ENCODE results near the gene C1S.
"Not testable (repeated sequence)": the region's sequence is repeated elsewhere in the genome, so short reads cannot be mapped to it uniquely, and the experiment has no call there.

The C1S gene

DNA sequence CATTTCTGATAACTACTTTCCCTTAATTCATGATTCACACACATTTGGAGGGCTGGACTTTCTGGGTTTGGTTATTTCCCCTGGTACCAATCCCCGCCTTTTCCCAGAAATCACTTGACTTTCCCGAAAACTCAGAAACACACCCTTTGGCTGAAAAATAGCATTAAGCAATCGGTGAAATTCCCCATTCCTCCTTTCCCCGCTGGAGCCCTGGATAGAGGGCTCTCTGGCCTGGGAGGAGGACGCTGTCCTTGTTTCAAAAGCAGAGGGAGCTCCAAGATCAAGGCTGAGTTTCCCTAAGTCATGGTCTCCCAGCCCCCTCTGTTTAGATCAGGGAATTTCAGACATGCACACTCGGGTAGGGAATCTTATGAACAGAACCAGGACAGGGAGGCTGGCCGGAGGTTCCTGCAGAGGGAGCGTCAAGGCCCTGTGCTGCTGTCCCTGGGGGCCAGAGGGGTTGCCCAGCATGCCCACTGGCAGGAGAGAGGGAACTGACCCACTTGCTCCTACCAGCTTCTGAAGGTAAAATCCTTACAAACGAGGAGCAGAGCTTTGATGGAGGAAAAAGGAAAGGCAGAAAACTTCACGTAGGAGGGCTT is at the start of gene C1S:
Gene C1S, plus strand, starts transcription at position 366 of the 602 bp plus-strand sequence. CDS start 1,195 bp downstream, outside the sequence.
- DNase-seq: no peak

DNA sequence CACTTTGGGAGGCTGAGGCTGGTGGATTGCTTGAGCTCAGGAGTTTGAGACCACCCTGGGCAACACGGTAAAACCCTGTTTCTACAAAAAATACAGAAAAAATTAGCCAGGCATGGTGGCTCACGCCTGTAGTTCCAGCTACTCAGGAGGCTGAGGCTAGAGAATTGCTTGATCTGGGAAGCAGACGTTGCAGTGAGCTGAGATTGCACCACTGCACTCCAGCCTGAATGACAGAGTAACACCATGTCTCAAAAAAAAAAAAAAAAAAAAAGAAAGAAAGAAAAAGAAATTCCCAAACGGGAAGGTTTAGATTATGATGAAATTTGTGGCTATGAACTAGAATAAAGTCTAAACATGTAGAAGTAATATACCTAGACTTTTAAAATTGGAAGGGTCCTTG is 49.1 kb upstream of the C1S start:
- DNase-seq: not testable (repeated sequence)

DNA sequence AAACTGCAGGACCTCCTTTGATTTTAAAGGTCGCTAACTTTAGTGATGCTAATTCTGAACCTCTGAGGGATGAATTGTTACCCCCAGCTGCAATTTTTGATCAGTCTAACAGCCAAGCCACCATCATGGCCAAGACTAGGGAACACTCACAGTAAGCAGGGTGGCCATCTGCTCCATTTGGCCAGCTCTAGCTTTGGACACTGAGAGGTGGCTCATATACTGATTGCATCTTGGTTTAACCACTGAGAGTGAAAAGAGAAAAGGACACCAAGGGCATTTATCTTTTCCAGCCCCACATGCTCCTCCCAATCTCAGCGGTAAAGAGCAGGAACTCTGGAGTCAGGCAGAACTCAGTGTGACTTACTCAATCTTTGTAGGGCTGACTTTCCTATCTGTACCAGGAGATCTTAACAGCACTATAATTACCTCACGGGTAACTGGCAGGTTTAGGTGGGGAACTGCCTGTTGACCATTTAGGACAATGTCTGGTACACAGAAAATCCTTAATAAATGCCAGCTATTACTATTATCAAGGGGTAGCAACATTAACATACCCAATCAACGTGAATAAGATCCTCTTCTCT is 48.4 kb upstream of the C1S start:
- no peak for DNase-seq

DNA sequence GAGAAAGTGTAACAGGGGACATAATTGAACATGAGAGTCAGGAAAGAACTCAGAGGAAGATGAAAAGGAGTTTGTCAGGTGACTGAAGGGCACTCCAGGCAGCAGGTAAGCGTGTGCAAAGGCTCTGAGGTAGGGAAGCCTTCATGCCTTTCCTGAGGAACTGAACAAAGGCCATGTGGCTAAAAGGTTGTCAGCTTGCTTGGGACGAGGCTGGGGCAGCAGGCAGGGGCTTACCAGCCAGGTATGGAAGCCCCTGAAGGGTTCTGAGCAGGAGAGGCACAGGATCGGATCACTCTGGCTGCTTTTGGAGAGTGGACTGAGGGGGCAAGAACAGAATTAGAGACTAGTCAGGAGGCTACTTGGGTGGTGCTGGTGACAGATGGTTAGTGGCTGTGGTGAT is 47.4 kb upstream of the C1S start:
- DNase-seq: no peak

DNA sequence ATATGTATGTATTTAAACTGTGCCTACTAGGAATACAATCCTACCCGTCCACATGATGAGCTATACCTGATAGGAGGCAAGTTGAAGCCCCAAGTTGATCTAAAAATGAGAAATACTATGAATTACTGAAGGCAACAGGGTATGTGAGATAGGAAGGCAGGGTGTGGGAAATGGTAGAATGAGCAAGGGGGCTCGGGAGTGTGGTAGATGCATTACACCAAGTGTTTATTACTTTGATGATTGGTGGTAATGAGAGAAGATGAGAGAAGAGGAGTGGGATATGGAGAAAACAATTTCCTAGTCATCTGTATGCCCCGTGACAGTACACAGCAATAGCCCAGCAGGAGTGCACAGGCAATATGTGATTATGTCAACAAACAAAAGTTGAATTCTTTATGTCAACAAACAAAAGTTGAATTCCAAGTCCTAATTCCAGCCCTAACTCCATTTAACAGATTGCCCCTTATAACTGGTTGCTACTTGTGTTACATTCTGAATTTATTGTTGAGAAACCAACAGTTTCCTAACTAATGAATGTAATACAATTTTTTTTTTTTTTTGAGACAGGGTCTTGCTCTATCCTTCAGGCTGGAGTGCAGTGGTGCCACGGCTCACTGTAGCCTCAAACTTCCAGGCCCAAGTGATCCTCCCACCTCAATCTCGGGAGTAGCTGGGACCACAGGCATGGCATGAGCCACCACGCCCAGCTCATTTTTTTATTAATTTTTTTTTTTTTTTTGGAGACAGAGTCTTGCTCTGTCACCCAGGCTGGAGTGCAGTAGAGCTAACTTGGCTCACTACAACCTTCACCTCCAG is 44.8 kb upstream of the C1S start:
- no peak for DNase-seq

DNA sequence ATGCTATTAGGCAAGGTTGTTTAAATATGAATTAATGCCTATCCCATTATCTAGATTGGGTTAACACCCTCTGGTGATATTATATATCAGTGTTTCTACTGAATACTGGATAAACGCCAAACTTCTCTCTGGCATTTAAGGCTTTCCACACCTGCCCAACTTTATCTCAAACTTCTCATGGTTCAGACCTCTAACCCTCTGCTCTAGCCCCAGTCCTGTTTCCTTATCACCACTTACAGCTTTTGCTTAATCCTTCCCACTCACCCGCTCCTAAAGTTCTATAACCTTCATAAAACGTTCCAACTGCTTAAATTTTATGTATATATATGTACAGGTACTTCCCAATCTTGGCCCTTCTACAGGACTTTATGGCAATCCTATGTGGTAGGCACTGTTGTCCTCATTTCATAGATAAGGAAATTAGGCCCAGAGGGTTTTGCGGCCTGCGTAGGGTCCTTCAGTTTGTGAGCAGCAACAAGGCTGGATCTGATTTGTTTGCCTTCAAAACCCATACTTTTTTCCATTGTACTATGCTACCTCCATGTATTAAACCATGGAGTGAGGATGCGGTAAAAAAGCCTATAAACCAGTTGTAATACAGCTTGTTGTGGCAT is 43.5 kb upstream of the C1S start:
- DNase-seq: no peak

DNA sequence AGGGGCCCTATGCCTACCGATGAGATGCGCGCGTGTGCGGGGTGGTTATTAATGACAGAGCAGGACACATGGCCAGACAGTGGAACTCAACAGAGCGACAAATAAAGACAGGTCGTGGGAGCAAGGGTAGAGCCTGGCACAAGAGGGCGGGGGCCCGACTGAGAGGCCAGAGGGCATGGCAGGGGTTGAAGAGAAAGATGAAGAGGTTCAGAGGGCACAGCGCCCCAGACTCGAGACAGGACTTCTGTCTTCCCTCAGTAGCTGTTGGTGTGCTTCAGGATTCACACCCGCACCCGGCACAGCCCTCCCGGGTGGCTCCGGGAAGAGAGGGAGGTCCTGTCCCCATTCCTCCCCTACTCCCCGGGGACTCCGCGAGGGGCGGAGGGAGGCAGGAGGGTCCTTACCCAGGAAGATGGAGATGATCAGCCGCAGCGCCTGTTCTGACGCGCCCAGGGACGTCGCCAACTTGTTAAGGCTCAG is 42.6 kb upstream of the C1S start:
- no peak for DNase-seq

DNA sequence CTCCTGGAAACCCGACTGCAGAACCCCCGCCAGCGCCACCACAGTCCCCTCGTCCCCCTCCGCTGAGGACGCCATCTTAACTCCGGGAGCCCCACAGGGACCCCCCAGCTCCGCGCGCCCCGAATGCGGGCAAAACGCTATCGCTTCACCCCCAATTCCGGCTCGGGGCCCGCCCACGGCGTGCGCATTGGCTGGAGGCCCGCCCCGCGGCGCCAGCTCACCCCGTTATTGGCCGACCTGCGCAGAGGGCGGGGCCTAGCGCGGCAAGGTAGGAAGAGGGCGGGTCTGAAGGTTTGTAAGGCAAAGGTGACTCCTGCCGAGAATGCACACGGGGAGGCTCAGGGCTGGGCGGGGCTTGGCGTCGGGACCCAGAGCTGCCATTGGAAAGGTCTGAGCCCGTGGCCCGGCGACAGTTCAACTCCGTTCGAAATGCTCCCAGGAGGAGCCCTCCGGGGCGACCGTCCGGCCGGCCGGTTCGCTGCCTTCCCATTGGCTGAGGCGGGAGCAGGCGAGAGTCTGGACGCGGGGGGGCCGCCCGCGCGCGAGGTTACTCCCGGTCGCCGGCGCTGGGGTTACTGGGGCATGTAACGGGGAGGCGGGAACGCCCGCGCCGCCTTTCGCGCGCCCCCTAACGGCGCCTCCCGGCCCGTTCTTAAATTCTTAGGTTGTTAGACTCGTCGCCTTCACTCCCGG is 42.0 kb upstream of the C1S start, which contains the start of gene LPCAT3:
Gene LPCAT3, minus strand, starts transcription at position 127 of the 693 bp plus-strand sequence. Its CDS starts 52 bp downstream, at position 75.
- DNase-seq: peak; percentile 98

DNA sequence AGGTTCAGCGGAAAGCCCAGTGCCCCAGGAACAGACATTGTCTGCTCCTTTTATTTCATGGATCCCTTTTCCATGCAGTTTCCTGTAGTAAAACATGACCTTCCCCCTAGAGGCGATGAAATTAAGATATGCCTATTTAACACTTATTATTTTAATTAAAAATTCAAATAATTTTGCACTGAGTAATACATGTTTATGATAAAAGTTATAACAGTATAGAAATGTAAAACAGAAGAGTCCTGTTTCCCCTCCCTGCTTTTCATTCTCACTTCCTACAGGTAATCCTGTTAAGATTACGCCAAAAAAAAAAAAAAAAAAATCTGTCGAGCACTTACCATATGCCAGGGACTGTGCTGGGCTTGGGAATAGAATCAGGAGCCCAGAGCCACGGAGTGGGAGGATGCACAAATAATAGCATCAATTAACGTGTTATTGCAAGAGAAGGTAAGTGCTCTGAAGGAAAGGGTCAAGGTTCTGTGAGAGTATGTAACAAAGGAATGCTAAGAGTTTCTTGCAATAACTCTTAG is 41.4 kb upstream of the C1S start:
- no peak for DNase-seq

DNA sequence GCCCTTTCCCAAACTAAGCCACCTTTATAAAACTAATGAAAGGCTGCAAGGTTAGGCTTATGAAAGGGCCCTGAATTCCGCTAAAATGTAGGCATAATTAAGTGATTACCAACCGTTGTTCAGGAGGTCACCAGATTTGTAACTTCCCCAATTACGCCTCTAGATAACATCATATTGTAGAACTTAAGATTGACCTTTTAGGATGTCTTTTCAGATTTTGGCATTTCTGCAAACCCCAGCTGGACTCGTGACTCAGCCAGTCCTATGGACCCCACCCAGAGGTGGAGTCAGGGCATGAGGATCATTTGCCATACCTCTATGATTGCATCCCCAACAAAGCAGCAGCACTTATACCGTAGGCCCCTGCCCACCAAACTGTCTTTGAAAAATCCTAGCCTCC is 38.6 kb upstream of the C1S start:
- no peak for DNase-seq

DNA sequence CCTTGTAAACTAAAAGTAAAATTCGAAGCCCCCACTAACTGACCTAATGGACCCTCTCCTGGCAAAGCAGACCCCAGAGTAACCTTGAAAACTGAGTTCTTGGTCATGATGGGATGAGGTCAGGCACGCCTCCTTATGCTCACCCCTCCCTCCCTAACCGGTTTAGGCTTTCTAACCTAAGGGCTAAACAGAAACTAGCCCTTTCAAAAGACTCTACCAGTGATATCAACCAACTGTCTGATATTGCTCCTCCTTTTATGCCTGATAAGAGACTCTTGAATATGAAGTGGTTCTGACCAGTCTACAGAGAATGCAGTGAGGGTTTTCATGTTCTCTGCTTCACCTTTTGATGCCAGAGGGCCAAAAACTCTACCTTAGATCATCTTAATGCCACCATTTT is 37.4 kb upstream of the C1S start:
- DNase-seq: no peak

DNA sequence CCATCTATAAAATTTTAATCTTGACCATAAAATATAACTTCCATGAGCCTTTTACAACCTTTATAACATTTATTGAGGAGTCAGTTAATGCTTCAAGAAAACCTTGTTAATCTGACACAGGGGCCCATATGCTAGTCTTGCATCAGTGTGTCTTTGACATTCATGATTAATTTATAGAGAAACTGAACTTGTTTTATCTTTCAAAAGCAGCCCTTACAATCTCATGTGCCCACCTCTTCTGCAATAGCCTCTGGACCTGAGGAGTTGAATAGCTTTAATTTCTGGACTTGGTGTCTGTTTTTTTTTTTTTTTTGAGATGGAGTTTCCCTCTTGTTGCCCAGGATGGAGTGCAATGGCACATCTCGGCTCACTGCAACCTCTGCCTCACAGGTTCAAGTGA is 33.7 kb upstream of the C1S start:
- DNase-seq: no peak

DNA sequence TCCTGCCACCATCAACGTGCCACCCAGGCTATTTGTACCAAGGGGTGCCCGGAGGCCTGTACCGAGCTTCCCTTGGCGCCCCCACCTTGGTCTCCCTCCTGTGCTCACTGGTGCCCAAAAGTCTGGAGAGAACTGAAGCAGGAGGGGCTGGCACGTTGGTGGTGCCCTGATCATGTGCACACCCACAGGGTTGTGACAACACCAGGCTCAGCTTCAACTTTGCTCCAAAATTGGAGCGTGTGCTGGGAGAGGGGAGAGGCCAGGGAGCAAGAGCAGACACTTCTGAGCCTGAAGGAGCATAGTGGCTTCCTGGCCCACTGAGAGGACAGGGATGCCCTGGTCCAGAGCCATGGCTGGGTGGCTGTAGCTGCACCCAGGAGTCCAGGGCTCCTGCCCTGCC is 29.2 kb upstream of the C1S start:
- DNase-seq: no peak

DNA sequence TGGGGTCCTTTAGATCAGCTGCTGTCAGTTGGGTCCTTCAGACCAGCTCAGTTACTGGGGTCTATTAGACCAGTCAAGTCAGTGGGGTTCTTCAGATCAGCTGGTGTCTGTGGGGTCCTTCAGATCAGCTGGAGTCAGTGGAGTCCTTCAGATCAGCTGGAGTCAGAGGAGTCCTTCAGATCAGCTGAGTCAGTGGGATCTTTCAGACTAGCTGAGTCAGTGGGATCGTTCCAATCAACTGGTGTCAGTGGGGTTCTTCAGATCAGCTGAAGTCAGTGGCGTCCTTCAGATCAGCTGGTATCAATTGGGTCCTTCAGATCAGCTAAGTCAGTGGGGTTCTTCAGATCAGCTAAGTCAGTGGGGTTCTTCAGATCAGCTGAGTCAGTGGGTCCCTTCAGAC is 27.5 kb upstream of the C1S start:
- no peak for DNase-seq

DNA sequence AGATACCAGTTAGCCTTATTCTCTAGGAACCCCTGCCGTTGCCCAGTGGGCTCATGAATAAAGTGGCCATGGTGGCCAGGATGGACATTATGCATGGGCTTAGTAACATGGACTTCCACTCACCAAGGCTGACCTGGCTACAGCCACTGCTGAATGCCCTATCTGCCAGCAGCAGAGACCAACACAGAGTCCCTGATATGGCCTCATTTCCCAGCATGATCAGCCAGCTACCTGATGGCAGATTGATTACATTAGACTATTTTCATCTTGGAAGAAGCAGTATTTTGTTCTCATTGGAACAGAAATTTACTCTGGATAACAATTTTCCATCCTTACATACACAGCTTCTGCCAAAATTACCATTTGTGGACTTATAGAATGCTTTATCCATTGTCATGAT is 26.1 kb upstream of the C1S start:
- no peak for DNase-seq

DNA sequence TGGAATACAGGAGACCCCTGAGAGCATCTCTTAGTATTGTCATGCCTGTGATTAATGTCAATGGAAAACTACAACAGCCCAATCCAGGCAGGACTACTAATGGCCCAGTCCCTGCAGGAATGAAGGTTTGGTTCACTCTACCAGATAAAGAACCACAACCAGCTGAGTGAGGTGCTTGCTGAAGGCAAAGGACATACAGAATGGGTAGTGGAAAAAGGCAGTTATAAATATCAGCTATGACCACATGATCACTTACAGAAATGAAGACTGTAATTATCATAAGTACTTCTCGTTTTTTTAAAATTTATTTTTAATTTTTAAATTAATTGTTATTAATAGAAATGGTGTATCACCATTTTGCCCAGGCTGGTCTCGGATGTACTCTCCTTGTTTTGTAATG is 25.1 kb upstream of the C1S start:
- no peak for DNase-seq

DNA sequence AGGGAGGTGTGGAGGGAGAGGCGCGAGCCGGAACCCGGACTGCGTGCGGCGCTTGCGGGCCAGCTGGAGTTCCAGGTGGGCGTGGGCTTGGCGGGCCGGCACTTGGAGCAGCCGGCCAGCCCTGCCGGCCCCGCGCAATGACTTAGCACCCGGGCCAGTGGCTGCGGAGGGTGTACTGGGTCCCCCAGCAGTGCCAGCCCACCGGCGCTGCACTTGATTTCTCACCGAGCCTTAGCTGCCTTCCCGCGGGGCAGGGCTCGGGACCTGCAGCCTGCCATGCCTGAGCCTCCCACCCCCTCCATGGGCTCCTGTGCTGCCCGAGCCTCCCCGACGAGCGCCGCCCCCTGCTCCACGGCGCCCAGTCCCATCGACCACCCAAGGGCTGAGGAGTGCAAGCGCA is 23.1 kb upstream of the C1S start:
- DNase-seq: not testable (repeated sequence)

DNA sequence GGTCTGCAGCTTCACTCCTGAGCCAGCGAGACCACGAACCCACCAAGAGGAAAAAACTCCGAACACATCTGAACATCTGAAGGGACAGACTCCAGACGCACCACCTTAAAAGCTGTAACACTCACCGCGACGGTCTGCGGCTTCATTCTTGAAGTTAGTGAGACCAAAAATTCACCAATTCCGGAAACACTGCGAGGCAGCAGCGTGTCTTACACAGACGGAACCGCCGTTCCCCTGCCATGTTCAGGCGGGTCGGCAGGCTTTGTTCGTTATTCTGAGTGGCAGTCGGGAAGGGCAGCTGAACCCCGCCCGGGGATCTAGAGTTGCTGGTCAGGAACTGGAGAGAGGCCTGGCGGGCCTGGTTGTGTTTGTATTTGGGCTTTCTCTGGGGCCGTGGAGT is 21.9 kb upstream of the C1S start:
- DNase-seq: no peak

DNA sequence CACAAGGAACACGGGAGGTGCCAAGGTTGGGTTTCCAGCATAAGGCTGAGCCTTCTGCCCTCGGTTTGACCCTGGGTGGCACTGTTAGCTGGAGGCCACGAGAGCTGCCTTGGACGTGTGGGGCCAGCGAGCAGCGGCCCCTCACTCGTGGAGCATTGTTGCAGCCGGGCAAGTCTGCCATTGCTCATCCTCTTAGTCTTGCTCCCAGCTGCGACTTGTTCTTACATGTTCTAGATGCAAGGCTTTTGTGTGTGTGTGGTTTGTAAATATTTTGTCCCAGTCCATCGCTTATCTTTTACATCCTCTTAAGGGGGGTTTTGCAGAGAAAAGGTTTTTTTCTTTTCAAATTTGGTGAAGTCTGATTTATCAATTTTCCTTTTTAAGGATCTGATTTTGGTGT is 21.1 kb upstream of the C1S start:
- DNase-seq: no peak

DNA sequence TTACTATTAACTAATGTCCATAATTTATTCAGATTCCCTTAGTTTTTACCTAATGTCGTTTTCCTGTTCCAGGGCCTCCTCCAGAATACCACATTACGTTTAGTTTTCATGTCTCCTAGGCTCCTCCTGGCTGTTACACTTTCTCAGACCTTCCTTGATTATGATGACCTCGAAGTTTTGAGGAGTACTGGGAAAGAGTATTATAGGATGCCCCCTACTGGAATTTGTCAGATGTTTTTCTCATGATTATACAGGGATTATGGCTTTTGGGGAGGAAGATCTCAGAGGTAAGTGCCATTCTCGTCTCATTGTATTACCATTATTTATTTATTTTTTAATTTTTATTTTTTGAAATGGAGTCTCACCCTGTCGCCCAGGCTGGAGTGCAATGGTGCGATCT is 17.7 kb upstream of the C1S start:
- no peak for DNase-seq

DNA sequence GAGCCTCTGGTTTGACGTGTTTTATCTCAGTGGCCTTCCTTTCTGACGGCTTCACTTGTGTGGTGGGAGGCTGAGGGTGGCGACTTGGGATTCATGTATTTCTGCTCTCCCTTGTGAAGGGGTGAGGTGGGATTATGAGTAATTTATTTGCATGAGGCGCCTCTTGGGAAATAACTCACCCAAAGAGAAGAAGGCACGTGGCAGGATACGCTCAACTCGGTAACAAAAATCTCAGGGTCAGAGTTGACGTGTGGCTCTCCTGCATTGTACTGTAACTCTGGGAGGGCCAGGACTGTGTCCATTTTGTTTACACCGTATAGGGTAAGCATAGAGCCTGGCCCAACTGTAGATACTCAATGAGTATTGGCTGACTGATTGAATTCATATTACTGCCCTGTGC is 14.6 kb upstream of the C1S start:
- no peak for DNase-seq

DNA sequence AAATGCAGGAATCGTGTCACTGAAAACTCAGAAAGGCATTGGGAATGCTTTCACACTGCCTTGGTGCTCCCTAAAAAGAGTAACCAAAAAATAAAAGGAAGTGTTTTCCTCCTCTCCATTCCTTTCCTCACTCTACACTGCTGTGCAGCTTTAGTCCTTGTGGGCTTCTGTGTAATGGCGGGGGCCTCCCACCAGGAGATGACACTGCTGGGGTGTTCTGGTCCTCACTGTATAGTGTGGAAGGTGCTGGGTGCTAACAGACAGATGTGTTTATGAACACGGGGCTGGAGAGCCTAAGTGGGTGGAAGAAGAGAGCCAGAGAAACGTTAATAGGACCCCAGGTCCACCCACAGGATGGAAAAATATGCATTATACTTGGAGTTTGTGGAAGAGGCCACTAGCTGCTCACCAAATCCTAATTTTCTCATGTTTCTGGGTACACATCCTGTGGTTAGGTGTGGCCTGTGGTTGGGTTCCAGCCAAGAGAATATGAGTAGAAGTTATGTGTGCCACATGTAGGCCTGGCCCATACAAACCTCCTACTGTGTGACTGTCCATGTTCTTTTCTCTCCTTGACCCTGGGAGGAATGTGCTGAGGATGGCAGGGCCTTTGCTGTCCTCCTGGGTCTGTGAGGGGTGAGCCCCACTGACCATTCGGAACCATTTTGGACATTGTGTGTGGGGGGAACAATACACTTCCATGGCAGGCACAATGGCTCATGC is 14.0 kb upstream of the C1S start:
- DNase-seq: no peak

All from activated naive CD4-positive, alpha-beta T cell treated with anti-CD3 and anti-CD28 coated beads, Interleukin-2, amount 50 U/mL, for 16 hours (primary cell).